Measurements from ENCODE around the gene NPAS2.

The NPAS2 gene

GRCh38 chr2:101040072-101040471 is 220.1 kb downstream of the NPAS2 start:
- no peak for DNase-seq (ENCODE audit: low read depth in 4 of 4, low spot score in 1 of 4)

GRCh38 chr2:101040761-101041160 is 220.8 kb downstream of the NPAS2 start:
- no peak for DNase-seq (ENCODE audit: low read depth in 4 of 4, low spot score in 1 of 4)

- no peak for DNase-seq (ENCODE audit: low read depth in 4 of 4, low spot score in 1 of 4)
These were observed 221.5 kb downstream of the NPAS2 start for GRCh38 chr2:101041413-101041812.

DNA sequence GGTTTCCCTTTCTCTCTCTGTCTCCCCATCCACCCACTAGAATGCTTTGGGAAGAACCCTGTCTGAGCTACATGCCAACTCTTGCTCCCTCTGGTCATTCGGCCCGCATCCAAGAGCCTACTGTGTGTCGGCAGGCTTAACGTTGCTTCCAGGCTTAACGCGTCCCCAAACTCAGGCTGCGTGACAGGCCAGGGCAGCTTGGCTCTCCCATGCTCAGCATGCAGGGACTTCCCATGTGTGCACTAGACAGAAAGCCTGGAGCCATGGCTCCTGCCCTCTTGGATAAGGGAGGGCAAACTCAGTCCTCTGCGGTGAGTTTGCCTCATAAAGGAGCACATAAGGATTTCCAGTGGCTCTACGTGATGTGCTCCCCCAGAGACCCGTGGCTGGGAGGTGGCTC is 225.4 kb downstream of the NPAS2 start:
- DNase-seq (ENCODE audit: low read depth in 4 of 4, low spot score in 1 of 4) = no peak
